ENCODE measurements around the gene USP24. TPM values are rescaled to one million over a fixed set of nuclear protein-coding genes. Genes with fewer than 3 reads are reported as not detected.

Gene USP24
- total RNA-seq, 2 donors from 2014 or later = 47.8 to 58.5 TPM

DNA sequence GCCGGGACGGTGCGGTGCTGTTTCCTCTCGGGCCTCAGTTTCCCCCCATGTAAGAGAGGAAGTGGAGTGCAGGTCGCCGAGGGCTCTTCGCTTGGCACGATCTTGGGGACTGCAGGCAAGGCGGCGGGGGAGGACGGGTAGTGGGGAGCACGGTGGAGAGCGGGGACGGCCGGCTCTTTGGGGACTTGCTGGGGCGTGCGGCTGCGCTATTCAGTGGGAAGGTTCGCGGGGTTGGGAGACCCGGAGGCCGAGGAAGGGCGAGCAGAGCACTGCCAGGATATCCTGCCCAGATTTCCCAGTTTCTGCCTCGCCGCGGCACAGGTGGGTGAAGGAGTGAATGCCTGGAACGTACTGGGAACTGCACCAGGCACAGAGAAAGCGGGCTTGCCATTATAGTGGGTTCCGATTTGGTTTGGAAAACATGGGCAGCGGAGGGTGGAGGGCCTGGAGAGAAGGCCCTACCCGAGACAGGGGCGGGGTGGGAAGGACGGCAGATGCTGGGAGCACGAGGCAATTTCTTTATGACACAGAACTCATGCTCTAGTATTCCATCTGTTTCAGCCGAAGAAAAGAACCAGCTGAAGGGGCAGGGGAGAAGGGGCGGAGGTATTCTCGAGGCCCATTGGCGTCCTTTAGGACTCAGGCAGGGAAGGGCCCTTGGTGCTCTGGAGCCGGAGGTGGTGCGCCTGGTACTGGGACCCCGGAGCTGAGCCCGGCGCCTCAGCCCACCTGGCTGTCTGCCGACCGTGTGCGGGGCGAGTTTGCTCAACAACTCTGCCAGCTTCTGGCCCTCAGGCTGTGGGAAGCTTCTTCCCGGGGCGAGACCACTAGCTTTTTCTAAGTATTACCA, 174.9 kb downstream of the USP24 start:
- DNase-seq (ENCODE audit: low spot score) = no peak
- no peak overlapping the region for H3K27ac ChIP-seq
- no peaks in the 10 kb centered on the region for H3K36me3 ChIP-seq
- H3K27me3 ChIP-seq (replicated peaks; ENCODE audit: insufficient read depth) = no peaks in the 10 kb centered on the region
- no peak for ATAC-seq (ENCODE audit: insufficient number of reproducible peaks, low FRiP score, low read depth)
- H3K9me3 ChIP-seq = no peaks in the 10 kb centered on the region
- H3K4me3 ChIP-seq = peak overlapping the region; percentile 66
- H3K4me1 ChIP-seq (ENCODE audit: control insufficient read depth in 1 of 2, low read depth in 2 of 2) = peaks cover 0 to 16% of the 10 kb centered on the region in 2 donors
- TF ChIP-seq, protein P1, sequence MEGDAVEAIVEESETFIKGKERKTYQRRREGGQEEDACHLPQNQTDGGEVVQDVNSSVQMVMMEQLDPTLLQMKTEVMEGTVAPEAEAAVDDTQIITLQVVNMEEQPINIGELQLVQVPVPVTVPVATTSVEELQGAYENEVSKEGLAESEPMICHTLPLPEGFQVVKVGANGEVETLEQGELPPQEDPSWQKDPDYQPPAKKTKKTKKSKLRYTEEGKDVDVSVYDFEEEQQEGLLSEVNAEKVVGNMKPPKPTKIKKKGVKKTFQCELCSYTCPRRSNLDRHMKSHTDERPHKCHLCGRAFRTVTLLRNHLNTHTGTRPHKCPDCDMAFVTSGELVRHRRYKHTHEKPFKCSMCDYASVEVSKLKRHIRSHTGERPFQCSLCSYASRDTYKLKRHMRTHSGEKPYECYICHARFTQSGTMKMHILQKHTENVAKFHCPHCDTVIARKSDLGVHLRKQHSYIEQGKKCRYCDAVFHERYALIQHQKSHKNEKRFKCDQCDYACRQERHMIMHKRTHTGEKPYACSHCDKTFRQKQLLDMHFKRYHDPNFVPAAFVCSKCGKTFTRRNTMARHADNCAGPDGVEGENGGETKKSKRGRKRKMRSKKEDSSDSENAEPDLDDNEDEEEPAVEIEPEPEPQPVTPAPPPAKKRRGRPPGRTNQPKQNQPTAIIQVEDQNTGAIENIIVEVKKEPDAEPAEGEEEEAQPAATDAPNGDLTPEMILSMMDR (IDR thresholded peaks at IDR 0.05) = no peak

DNA sequence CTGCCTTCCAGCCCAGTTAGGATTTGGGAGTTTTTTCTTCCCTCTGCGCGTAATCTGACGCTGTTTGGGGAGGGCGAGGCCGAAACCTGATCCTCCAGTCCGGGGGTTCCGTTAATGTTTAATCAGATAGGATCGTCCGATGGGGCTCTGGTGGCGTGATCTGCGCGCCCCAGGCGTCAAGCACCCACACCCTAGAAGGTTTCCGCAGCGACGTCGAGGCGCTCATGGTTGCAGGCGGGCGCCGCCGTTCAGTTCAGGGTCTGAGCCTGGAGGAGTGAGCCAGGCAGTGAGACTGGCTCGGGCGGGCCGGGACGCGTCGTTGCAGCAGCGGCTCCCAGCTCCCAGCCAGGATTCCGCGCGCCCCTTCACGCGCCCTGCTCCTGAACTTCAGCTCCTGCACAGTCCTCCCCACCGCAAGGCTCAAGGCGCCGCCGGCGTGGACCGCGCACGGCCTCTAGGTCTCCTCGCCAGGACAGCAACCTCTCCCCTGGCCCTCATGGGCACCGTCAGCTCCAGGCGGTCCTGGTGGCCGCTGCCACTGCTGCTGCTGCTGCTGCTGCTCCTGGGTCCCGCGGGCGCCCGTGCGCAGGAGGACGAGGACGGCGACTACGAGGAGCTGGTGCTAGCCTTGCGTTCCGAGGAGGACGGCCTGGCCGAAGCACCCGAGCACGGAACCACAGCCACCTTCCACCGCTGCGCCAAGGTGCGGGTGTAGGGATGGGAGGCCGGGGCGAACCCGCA, 175.7 kb downstream of the USP24 start, which contains the start of gene PCSK9:
Gene PCSK9 (plus strand): TSS at position 207 of the 741 bp plus-strand sequence. CDS start 290 bp downstream, at position 497.
- peaks cover 0 to 16% of the 10 kb centered on the region in 2 donors for H3K4me1 ChIP-seq (ENCODE audit: control insufficient read depth in 1 of 2, low read depth in 2 of 2)
- no peaks in the 10 kb centered on the region for H3K27me3 ChIP-seq (replicated peaks; ENCODE audit: insufficient read depth)
- H3K36me3 ChIP-seq = no peaks in the 10 kb centered on the region
- H3K9me3 ChIP-seq = no peaks in the 10 kb centered on the region
- peak within 1 kb of the TSS; percentile 66 for H3K4me3 ChIP-seq
- TF ChIP-seq, protein P1 (IDR thresholded peaks at IDR 0.05) = no peak
- no peak within 1 kb of the TSS for H3K27ac ChIP-seq
- DNase-seq (ENCODE audit: low spot score) = no peak
- ATAC-seq (ENCODE audit: insufficient number of reproducible peaks, low FRiP score, low read depth) = no peak

DNA sequence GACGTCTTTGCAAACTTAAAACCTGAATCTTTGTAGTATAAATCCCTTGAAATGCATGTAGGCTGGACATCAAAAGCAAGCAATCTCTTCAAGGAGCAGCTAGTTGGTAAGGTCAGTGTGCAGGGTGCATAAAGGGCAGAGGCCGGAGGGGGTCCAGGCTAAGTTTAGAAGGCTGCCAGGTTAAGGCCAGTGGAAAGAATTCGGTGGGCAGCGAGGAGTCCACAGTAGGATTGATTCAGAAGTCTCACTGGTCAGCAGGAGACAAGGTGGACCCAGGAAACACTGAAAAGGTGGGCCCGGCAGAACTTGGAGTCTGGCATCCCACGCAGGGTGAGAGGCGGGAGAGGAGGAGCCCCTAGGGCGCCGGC, 176.2 kb downstream of the USP24 start:
- Histone ChIP-seq H3K27me3 (replicated peaks; ENCODE audit: insufficient read depth) (no peaks in the 10 kb centered on the region), H3K36me3 (no peaks in the 10 kb centered on the region), H3K4me1 (ENCODE audit: control insufficient read depth in 1 of 2, low read depth in 2 of 2) (peaks cover 0 to 16% of the 10 kb centered on the region in 2 donors), H3K9me3 (no peaks in the 10 kb centered on the region), H3K4me3 (peak overlapping the region; percentile 66), H3K27ac (no peak overlapping the region)
- DNase-seq (ENCODE audit: low spot score) = no peak
- no peak for ATAC-seq (ENCODE audit: insufficient number of reproducible peaks, low FRiP score, low read depth)
- TF ChIP-seq, protein P1 (IDR thresholded peaks at IDR 0.05) = no peak

DNA sequence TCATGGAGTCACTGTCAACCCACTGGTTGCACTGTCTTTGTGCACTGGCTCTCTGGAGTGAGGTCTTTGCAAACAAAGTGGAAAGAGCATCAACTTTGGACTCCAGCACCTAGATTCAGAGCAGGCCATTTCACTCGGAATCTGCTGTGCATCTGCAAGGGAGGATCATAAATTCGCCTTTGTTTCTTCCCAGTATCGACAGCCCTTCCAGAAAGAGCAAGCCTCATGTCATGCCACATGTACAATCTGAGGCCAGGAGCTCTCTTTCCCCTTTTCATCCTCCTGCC, 176.7 kb downstream of the USP24 start:
- Histone ChIP-seq H3K9me3 (no peaks in the 10 kb centered on the region), H3K36me3 (no peaks in the 10 kb centered on the region), H3K27ac (no peak overlapping the region), H3K4me1 (ENCODE audit: control insufficient read depth in 1 of 2, low read depth in 2 of 2) (peaks cover 0 to 16% of the 10 kb centered on the region in 2 donors), H3K4me3 (no peak overlapping the region), H3K27me3 (replicated peaks; ENCODE audit: insufficient read depth) (no peaks in the 10 kb centered on the region)
- DNase-seq (ENCODE audit: low spot score) (no peak), ATAC-seq (ENCODE audit: insufficient number of reproducible peaks, low FRiP score, low read depth) (no peak)
- TF ChIP-seq, protein P1 (IDR thresholded peaks at IDR 0.05) = no peak

Data from thoracic aorta (tissue), 2 donors.